RWPE1 (cell line): ENCODE results near the gene PITPNM3.

Source experiments
- CTCF ChIA-PET: fragments of 350-600 bp; sonication (Branson Sonifier 250); formaldehyde crosslinking; extraction: SDS; loops from one replicate; lab custom pipeline; 2021; lab: Yijun Ruan, JAX
- POLR2A ChIA-PET: fragments of 400-600 bp; formaldehyde crosslinking; extraction: SDS; loops from one replicate; lab custom pipeline; 2020; ENCODE audit warnings: antibody characterized with exemption; ENCODE audit not compliant: low non-redundant PET; lab: Yijun Ruan, JAX
- DNase-seq: peaks from one replicate; pipeline ENCODE4 v3.0.0; 2012; ENCODE audit warnings: low spot score
- H3K27ac ChIP-seq: fragments of 450-650 bp; 2 replicates; pipeline ENCODE4 v1.5.1; 2017
- CTCF ChIP-seq: fragments of 450-650 bp; conservative IDR thresholded peaks from 2 replicates; pipeline ENCODE4 v1.5.1; 2017; ENCODE audit warnings: low read depth, mild to moderate bottlenecking

The PITPNM3 gene

DNA sequence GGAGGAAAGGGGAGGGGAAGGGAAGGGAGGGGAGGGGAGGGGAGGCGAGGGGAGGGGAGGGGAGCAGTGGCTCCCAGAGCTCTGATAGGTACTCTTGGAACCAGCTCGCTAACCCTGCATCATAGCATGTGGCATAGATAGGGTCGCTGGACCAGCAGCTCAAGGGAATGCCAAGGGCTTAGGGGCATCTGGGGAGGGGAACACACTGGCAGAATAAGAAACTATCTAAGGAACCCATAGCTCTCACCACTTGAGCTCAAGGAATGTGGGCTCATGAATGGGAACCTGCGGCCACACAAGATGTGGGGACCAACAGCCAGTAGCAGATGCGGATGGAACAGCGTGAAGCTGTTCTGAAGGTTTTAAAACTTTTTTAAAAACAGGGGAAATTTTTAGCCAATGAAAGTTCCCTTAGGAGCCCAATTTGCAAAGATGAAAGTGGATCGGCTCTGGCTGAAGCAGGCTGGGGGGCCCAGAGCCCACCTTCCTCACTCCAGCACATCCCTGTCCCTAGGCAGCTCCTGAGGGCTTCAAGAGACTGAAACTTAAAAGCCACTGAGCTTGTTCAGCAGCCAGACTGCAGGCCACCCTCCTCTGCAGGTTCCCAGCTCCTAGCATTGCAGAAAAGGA lies 65.2 kb downstream of the PITPNM3 start:
- H3K27ac ChIP-seq, result peak overlapping the region; percentile 48
- ChIA-PET CTCF (interaction anchor here (0.6 to 1.0 kb wide), 4 partner anchors 18 to 1603 kb away, joined by 3 to 4 read pairs (median 3); no protein-coding TSS in a partner anchor), POLR2A (no interaction called here)
- DNase-seq, result no peak
- no peak for TF ChIP-seq CTCF

DNA sequence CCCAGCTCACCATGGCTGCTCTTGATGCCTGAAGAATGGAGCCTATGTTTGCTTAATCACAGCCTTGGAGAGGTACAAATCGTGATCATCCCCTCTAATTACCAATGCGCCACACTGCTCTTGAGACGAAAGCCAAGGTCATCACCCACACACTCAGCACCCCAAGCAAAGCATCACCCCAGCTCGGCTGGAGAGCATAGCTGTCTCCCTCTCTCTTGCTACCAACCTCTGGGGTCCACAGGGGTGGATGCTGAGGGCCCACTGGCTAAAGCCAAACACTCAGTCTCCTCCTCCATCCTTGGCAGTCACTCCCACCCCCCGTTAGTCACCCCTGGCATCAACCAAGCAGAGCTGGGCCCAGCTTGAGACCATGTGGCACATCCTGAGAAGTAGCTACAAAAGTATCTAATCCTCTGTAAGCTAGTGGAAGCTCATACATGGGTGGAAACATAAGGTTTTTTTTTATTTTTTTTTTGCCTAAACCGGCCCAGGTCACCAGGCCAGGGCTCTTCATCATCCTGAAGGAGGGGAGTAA lies 67.3 kb downstream of the PITPNM3 start:
- H3K27ac ChIP-seq, result peak overlapping the region; percentile 37
- no peak for TF ChIP-seq CTCF
- CTCF ChIA-PET, result interaction anchor here (0.6 to 0.9 kb wide), 2 partner anchors 16 to 534 kb away, joined by 4 to 5 read pairs; no protein-coding TSS in a partner anchor

GRCh38 chr17:6488008-6488539 lies 68.3 kb downstream of the PITPNM3 start:
- ChIA-PET CTCF (no interaction called here), POLR2A (no interaction called here)
- no peak for TF ChIP-seq CTCF
- peak overlapping the region; percentile 50 for H3K27ac ChIP-seq
- no peak for DNase-seq

More for the DNA sequence above, 67.3 kb downstream of the PITPNM3 start:
- DNase-seq, result no peak
- POLR2A ChIA-PET, result no interaction called here

DNA sequence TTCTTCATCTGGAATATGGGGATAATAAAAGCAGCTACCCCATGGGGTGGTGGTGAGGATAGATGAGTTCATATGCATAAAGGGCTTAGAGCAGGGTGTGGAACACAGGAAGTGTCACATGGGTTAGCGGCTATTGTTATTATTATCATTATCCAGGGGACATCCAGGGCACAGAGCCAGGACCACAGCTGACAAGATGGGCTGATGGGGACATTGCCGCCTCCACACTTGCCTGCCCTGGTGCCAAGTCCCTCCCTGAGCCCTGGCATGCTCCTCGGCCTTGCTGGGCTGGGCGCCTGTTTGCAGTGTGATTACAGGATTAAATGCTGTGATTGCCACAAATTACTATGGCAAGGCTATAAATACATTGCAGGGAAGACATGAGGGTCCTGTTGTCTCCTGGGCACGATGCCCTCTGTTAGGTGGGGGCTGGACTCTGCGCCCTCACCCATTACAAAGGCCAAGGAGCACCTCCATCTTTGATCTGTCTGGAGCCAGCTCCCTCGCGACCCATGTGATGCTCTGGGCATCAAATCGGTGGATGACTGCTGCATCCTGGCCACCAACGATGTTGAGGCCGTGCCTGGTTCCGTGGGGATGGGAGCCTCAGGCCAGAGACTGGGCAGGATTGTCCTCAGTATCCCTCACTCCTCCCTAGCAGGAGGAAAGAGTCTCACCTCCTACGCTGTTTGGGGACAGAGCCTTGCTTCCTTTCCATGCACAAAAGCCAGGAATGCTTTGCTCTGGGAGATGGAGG lies 68.9 kb downstream of the PITPNM3 start:
- no peak for TF ChIP-seq CTCF
- CTCF ChIA-PET, result no interaction called here
- no peak for DNase-seq
- POLR2A ChIA-PET, result no interaction called here
- peak overlapping the region; percentile 50 for H3K27ac ChIP-seq

DNA sequence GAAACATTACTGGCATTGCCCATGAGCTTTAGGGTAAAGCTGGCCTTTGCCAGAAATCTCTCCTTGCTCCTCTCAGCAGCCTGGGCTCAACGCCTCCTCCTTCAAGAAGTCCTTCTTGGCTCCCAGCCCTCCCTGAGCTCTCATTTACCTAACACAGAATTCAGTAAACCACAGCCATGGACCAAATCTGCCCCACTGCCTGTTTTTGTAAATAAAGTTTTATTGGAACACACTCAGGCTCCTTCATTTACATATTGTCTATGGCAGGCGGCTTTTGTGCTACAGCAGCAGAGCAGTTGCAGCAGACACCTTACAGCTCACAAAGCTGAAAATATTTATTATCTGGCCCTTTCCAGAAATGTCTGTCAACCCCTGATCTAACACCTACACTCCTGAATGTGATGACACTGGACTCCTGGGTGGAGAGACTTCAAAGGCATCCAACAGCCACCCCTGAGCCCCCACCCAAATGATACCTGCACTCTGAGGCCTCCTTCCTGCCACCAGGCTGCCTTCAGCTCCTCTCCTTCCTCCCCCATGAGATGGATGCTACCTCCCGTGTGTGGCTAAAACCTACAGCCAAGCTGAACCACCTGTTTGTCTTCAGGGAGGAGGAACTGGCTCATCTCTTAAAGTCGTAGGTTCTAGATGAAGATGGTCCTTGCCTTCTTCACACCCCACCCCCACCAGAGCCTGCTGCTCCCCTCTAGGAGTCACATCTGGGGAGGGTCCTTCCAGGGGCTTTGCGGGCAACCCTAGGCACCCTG lies 70.5 kb downstream of the PITPNM3 start:
- DNase-seq, result no peak
- peak overlapping the region; percentile 50 for H3K27ac ChIP-seq
- ChIA-PET POLR2A (interaction anchor here (0.7 kb wide), 1 partner anchor 1179 kb away, joined by 5 read pairs; no protein-coding TSS in a partner anchor), CTCF (interaction anchor here (0.7 kb wide), 1 partner anchor 356 kb away, joined by 4 read pairs; no protein-coding TSS in a partner anchor)
- TF ChIP-seq CTCF, result no peak
